ENCODE results near the gene POLR2H. TPM values are rescaled to one million over a fixed set of nuclear protein-coding genes. Genes with fewer than 3 reads are reported as not detected.

POLR2H gene
- total and polyA plus RNA-seq, 10 of the 15 experiments (the other 5 are each of a cell fraction or from before 2014, with no cell fraction given), result 74.2 to 357 (median 143) TPM

GRCh38 chr3:184334470-184335158 is 26.9 kb upstream of the POLR2H start:
- Histone ChIP-seq H3K4me3 (no peak overlapping the region), H3K9ac (ENCODE audit: control insufficient read depth, insufficient read depth, low read length) (no peak overlapping the region), H3K27ac (ENCODE audit: control insufficient read depth, insufficient read depth) (no peak overlapping the region), H3K4me1 (ENCODE audit: control insufficient read depth, insufficient read depth, low read length) (peaks cover 8% of the 10 kb centered on the region), H3K36me3 (ENCODE audit: control insufficient read depth in 2 of 2, insufficient read depth in 2 of 2, low read length in 1 of 2) (peaks cover 27 to 34% of the 10 kb centered on the region in 2 experiments), H3K27me3 (replicated peaks in 1 of 2; ENCODE audit: control insufficient read depth in 2 of 2, insufficient read depth in 2 of 2, low read length in 1 of 2) (no peaks in the 10 kb centered on the region), H3K79me2 (ENCODE audit: control insufficient read depth, insufficient read depth, low read length) (no peaks in the 10 kb centered on the region), H4K20me1 (ENCODE audit: control insufficient read depth, insufficient read depth) (peaks cover 2% of the 10 kb centered on the region), H3K4me2 (ENCODE audit: control insufficient read depth, insufficient read depth) (no peak overlapping the region), H3K9me3 (replicated peaks; ENCODE audit: control insufficient read depth, insufficient read depth, low read length) (no peaks in the 10 kb centered on the region), H2AFZ (ENCODE audit: control insufficient read depth, low read depth, low read length) (no peak overlapping the region)
- ChIA-PET CTCF (no interaction called here), POLR2A (interaction anchor here (0.5 kb wide), 1 partner anchor 28 kb away, joined by 3 read pairs; no protein-coding TSS in a partner anchor), RAD21 (ENCODE audit: unreplicated experiment) (interaction anchor here (0.6 kb wide), 1 partner anchor 439 kb away, joined by 7 read pairs; no protein-coding TSS in a partner anchor), SMC1A (ENCODE audit: uncharacterized antibody, unreplicated experiment) (no interaction called here)
- TF ChIP-seq HDAC2 (IDR thresholded peaks at IDR 0.05) (no peak), IRF3 (IDR thresholded peaks at IDR 0.05) (no peak), ELK1 (IDR thresholded peaks at IDR 0.05; ENCODE audit: low read depth, low read length) (no peak), ZNF217 (IDR thresholded peaks at IDR 0.05) (no peak), STAT3 (IDR thresholded peaks at IDR 0.05; ENCODE audit: low read depth, low read length) (no peak), DPF2 (IDR thresholded peaks at IDR 0.05) (no peak), POLR2A (IDR thresholded peaks at IDR 0.05; ENCODE audit: low read depth, low read length) (peak; percentile 15), CBX3 (IDR thresholded peaks at IDR 0.05; ENCODE audit: borderline replicate concordance, low read depth) (no peak), POLR2AphosphoS5 (IDR thresholded peaks at IDR 0.05; ENCODE audit: low read length) (peak; percentile 32; the same call in 1 of the 2 replicates), KLF5 (IDR thresholded peaks at IDR 0.05; ENCODE audit: partially characterized antibody) (no peak), PAX8 (IDR thresholded peaks at IDR 0.05) (no peak), SUZ12 (IDR thresholded peaks at IDR 0.05; ENCODE audit: unreplicated experiment) (no peak), ZNF592 (IDR thresholded peaks at IDR 0.05) (no peak), MYB (IDR thresholded peaks at IDR 0.05; ENCODE audit: borderline replicate concordance, low read depth, low read length) (no peak)
- TF ChIP-seq, protein P1, sequence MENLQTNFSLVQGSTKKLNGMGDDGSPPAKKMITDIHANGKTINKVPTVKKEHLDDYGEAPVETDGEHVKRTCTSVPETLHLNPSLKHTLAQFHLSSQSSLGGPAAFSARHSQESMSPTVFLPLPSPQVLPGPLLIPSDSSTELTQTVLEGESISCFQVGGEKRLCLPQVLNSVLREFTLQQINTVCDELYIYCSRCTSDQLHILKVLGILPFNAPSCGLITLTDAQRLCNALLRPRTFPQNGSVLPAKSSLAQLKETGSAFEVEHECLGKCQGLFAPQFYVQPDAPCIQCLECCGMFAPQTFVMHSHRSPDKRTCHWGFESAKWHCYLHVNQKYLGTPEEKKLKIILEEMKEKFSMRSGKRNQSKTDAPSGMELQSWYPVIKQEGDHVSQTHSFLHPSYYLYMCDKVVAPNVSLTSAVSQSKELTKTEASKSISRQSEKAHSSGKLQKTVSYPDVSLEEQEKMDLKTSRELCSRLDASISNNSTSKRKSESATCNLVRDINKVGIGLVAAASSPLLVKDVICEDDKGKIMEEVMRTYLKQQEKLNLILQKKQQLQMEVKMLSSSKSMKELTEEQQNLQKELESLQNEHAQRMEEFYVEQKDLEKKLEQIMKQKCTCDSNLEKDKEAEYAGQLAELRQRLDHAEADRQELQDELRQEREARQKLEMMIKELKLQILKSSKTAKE (IDR thresholded peaks at IDR 0.05; ENCODE audit: low read depth, poor library complexity, severe bottlenecking), result no peak
- in situ Hi-C loops (cut with MboI) (no loop called here), intact Hi-C loops (cut with micrococcal nuclease; ENCODE audit: unreplicated experiment) (no loop called here)
- no TSS peak for BruUV-seq (replicated peaks)
- 84% methylated on average over 15 of the region's 15 CpGs for WGBS (ENCODE audit: insufficient coverage, insufficient replicate concordance, low lambda C conversion rate, missing lambda C conversion rate)
- DNase-seq (ENCODE audit: low read depth, low spot score) (no peak), ATAC-seq (no peak), FAIRE-seq (no peak)

Measured in GM12878 (cell line).